Ishikawa (cell line): ENCODE measurements around the gene HHAT.

ENCODE experiments used
- CEBPB ChIP-seq: IDR thresholded peaks from 2 replicates; pipeline ENCODE4 v1.6.1; 2012
- CREB1 ChIP-seq: IDR thresholded peaks from 2 replicates; pipeline ENCODE4 v1.6.1; 2012; ENCODE audit warnings: low read depth
- EGR1 ChIP-seq: IDR thresholded peaks from 2 replicates; pipeline ENCODE4 v1.6.1; 2012
- EP300 ChIP-seq: IDR thresholded peaks from 2 replicates; pipeline ENCODE4 v1.6.1; 2012; ENCODE audit warnings: borderline replicate concordance
- FOXM1 ChIP-seq: IDR thresholded peaks from 2 replicates; pipeline ENCODE4 v1.6.1; 2012; ENCODE audit warnings: low read depth, borderline replicate concordance
- NFIC ChIP-seq: IDR thresholded peaks from 2 replicates; pipeline ENCODE4 v1.6.1; 2012
- RAD21 ChIP-seq: IDR thresholded peaks from 2 replicates; pipeline ENCODE4 v1.6.1; 2012; ENCODE audit warnings: low read depth
- TAF1 ChIP-seq: IDR thresholded peaks from 2 replicates; pipeline ENCODE4 v1.6.1; 2012; ENCODE audit warnings: low read depth, mild to moderate bottlenecking
- TCF12 ChIP-seq: IDR thresholded peaks from 2 replicates; pipeline ENCODE4 v1.6.1; 2012; ENCODE audit warnings: low read depth
- TEAD4 ChIP-seq: IDR thresholded peaks from 2 replicates; pipeline ENCODE4 v1.6.1; 2012
- YY1 ChIP-seq: IDR thresholded peaks from 2 replicates; pipeline ENCODE4 v1.6.1; 2012; ENCODE audit warnings: low read depth
- ZBTB7A ChIP-seq: IDR thresholded peaks from 2 replicates; pipeline ENCODE4 v1.6.1; 2012; ENCODE audit warnings: low read depth
- TF ChIP-seq, protein P1 (sequence below): IDR thresholded peaks from 2 replicates; pipeline ENCODE4 v1.6.1; 2012
- TF ChIP-seq, protein P2 (sequence below): IDR thresholded peaks from 2 replicates; pipeline ENCODE4 v1.6.1; 2012; ENCODE audit warnings: low read depth, mild to moderate bottlenecking
- TF ChIP-seq, protein P3 (sequence below): IDR thresholded peaks from 2 replicates; pipeline ENCODE4 v1.6.1; 2012

The HHAT gene

DNA sequence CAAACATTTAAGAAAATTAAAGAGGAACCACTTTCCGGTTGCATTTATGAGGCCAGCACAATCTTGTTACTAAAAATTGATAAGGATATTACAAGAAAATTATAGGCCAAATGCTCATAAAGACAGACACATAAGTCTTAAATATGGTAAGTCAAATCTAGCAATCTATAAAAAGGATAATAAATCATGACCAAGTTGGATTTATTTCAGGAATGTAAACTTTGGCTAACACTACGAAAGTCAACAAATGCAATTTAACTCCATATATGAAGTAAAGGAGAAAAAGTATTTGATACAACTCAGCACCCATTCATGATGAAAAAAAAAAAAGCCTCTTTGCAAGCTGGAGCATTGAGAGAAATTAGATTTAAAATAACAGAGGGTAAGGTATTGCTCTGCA, 6.3 kb downstream of the HHAT start:
- TF ChIP-seq TCF12 (no peak), NFIC (no peak), YY1 (no peak), ZBTB7A (no peak)
- TF ChIP-seq, protein P1, sequence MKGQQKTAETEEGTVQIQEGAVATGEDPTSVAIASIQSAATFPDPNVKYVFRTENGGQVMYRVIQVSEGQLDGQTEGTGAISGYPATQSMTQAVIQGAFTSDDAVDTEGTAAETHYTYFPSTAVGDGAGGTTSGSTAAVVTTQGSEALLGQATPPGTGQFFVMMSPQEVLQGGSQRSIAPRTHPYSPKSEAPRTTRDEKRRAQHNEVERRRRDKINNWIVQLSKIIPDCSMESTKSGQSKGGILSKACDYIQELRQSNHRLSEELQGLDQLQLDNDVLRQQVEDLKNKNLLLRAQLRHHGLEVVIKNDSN = no peak

DNA sequence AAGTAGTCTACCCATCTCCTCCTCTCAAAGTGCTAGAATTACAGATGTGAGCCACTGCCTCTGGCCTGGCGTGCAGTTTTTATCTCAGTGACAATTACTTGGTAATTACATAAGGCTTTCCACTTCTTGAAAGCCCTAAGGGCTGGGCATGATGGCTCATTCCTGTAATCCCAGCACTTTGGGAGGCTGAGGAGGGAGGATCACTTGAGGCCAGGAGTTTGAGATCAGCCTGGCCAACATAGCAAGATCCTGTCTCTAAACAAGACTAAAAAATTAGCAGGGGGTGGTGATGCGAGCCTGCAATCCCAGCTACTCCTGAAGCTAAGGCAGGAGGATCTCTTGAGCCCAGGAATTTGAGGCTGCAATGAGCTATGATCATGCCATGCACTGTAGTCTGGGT, 7.7 kb downstream of the HHAT start:
- TF ChIP-seq ZBTB7A (no peak), YY1 (no peak), CREB1 (no peak), RAD21 (no peak), NFIC (no peak), TEAD4 (no peak), TAF1 (no peak), EP300 (no peak)
- TF ChIP-seq, protein P2, sequence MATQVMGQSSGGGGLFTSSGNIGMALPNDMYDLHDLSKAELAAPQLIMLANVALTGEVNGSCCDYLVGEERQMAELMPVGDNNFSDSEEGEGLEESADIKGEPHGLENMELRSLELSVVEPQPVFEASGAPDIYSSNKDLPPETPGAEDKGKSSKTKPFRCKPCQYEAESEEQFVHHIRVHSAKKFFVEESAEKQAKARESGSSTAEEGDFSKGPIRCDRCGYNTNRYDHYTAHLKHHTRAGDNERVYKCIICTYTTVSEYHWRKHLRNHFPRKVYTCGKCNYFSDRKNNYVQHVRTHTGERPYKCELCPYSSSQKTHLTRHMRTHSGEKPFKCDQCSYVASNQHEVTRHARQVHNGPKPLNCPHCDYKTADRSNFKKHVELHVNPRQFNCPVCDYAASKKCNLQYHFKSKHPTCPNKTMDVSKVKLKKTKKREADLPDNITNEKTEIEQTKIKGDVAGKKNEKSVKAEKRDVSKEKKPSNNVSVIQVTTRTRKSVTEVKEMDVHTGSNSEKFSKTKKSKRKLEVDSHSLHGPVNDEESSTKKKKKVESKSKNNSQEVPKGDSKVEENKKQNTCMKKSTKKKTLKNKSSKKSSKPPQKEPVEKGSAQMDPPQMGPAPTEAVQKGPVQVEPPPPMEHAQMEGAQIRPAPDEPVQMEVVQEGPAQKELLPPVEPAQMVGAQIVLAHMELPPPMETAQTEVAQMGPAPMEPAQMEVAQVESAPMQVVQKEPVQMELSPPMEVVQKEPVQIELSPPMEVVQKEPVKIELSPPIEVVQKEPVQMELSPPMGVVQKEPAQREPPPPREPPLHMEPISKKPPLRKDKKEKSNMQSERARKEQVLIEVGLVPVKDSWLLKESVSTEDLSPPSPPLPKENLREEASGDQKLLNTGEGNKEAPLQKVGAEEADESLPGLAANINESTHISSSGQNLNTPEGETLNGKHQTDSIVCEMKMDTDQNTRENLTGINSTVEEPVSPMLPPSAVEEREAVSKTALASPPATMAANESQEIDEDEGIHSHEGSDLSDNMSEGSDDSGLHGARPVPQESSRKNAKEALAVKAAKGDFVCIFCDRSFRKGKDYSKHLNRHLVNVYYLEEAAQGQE = no peak
- TF ChIP-seq, protein P1 = no peak
- TF ChIP-seq, protein P3, sequence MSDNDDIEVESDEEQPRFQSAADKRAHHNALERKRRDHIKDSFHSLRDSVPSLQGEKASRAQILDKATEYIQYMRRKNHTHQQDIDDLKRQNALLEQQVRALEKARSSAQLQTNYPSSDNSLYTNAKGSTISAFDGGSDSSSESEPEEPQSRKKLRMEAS = no peak

DNA sequence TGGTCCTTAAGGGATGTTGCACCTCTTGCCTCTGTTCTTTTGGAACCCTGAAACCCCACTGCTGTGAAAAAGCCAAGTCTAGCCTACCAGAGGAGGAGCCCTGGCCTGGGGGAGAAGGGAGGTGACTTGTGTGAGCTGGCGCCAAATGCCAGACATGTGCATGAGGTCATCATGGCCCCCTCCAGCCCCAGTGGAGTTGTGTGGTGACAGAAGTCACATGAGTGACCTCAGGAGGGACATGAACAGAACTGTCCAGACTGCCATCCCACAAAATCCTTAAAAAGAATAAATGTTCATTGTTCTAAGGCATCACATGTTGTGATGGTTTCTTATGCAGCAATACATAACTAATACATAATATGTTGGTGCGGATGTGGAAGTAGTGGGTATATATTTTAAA, 10.8 kb downstream of the HHAT start:
- TF ChIP-seq ZBTB7A (no peak), TCF12 (no peak), EP300 (no peak), EGR1 (no peak), CREB1 (no peak), FOXM1 (no peak), CEBPB (no peak), RAD21 (no peak), TEAD4 (no peak), NFIC (no peak), TAF1 (no peak), YY1 (no peak)
- TF ChIP-seq, protein P2 = no peak
- TF ChIP-seq, protein P1 = no peak
- TF ChIP-seq, protein P3 = no peak

DNA sequence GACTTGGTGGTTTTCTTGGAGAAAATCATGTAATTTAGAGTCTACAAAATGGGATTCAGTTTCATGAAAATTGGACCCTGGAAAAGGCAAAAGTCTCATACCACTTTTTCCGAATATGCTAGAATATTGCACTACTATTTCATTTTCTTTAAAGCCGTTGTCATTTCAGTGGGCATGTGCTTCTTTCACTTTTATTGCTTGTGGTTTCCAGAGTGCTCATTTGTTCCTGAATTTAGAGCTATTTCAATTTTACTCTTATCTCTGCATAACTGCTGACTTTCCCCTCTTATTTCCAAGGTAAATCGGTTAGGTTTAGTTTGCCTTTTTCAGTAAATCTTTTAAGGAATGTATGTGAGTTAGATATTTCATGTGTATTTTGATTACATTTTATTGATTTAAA, 11.6 kb downstream of the HHAT start:
- TF ChIP-seq TEAD4 (no peak), YY1 (no peak), FOXM1 (no peak), TCF12 (no peak), CEBPB (no peak), RAD21 (no peak), EGR1 (no peak), NFIC (no peak), EP300 (no peak), CREB1 (no peak)
- TF ChIP-seq, protein P3 = no peak

DNA sequence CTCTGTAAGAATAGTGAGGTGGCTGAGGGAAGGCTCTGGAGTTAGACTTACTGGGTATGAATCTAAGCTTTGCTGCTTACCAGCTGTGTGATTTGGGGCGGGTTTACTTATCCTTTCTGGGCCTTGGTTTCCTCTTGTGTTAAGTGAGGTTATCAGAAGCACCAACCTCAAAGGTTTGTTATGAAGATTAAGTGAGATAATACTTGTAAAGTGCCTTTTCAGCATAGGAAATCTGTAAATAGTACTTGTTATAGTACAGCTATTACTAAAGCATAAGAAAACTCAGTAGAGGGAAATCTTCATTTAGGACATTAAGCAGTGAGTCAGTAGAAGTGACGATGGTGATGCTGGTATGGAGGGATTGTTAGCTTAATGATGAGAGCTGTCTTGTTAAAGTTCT, 12.1 kb downstream of the HHAT start:
- TF ChIP-seq TCF12 (no peak), TEAD4 (no peak), CEBPB (no peak), FOXM1 (no peak), RAD21 (no peak), EP300 (no peak)
